Fibroblast of skin of abdomen (primary cell): Measurements from ENCODE around the gene GUSB. TPM values are rescaled to one million over a fixed set of nuclear protein-coding genes. Genes with fewer than 3 reads are reported as not detected.
"Not testable (repeated sequence)": the region's sequence is repeated elsewhere in the genome, so short reads cannot be mapped to it uniquely, and the experiment has no call there.

ENCODE experiments used
- DNase-seq: peaks from one replicate; pipeline ENCODE4 v3.0.0-alpha.2; 2013
- polyA plus RNA-seq, 2 experiments: library from polyadenylated mRNA; unstranded; fragments of 120-200 nt; gene quantifications; one replicate each; pipeline ENCODE4 v1.2.1, GENCODE V29; 2013; ENCODE audit not compliant: insufficient read length in 2 of 2

GUSB gene
- polyA plus RNA-seq (2013, experiment 1 of 2; ENCODE audit: insufficient read length) = 39.9 TPM
- polyA plus RNA-seq (2013, experiment 2 of 2; ENCODE audit: insufficient read length) = 40.1 TPM

- peak; percentile 89 for DNase-seq
Observed at GRCh38 chr7:65981965-65982792, at the start of gene GUSB. Gene GUSB (minus strand): TSS chr7:65982213. CDS start chr7:65982183, 30 bp downstream.

GRCh38 chr7:66028342-66028741 lies 46.3 kb upstream of the GUSB start:
- not testable (repeated sequence) for DNase-seq

- DNase-seq = peak; percentile 16
Observed at GRCh38 chr7:66016131-66016461, 34.1 kb upstream of the GUSB start.

- no peak for DNase-seq
Observed at GRCh38 chr7:66015440-66016130, 33.6 kb upstream of the GUSB start.

DNA sequence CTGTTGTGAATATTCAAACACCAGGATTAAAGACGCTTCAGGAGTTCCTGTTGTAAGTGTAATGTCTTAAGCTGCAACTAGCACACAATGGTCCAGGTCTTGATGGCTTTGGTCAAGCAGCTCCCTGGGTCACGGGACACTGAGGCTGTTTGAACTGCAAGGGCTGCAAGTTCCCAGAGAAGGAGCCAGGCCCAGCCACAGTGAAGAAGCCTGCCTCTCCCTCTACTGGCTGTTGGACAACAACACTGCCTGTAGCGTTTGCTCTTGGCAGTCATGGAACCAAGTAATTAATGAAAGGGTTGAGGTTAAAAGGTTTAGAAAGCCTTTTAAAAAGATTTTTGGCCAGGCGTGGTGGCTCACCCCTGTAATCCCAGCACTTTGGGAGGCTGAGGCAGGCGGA lies 31.9 kb upstream of the GUSB start:
- DNase-seq = peak; percentile 31

DNA sequence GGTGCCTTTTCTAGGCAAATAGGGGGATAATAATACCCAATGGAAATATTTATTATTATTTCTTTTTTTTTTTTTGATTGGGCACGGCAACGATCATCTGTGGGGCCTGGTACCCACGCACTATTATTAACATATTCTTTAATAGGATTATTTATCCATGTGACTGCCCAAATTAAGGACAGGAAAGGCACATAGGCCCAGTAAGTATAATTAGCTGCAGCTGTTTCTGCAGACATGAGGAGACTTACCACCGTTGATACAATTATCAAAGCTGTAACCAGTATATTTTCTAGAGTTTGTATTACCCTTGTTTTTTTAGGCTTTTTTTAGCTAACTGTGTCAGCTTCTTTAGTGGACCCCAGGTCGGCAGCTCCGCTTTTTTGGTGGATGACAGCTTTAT lies 25.2 kb upstream of the GUSB start:
- DNase-seq = no peak

GRCh38 chr7:66005115-66005671 lies 23.2 kb upstream of the GUSB start:
- DNase-seq = not testable (repeated sequence)

GRCh38 chr7:66000823-66001417 lies 18.9 kb upstream of the GUSB start:
- DNase-seq = not testable (repeated sequence)

- DNase-seq = not testable (repeated sequence)
Observed at GRCh38 chr7:65994984-65995383, 13.0 kb upstream of the GUSB start.

DNA sequence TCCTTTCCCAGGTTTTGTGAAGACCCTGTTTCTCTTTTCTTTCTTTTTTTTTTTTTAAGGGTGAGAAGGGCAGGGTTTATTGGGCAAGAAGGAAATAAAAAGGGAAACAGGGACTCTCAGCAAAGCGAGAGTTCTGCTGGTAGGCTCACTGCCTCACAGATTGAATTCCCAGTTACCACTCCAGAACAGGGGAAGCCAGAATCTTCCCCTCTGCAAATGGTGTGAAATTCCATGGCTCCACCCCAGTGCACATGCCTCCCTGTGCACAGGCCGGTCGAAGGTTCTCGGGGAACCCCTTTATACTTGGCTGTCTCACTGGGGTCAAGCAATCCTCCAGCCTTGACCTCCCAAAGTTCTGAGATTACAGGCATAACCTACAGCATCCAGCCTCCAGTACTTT lies 10.5 kb upstream of the GUSB start:
- no peak for DNase-seq

DNA sequence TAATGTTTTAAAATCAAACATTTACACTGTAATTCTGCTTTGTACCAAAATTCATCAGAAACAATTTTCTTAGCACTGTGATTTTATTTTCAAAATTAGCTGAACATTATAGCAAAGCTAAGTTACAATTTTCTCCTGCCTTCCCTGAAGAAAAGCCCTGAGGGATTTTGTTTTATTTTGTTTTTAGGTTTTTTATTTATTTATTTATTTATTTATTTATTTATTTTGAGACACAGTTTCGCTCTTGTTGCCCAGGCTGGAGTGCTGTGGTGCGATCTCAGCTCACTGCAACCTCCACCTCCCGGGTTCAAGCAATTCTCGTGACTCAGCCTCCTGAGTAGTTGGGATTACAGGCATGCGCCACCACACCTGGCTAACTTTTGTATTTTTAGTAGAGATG lies 9.8 kb upstream of the GUSB start:
- DNase-seq = not testable (repeated sequence)

- no peak for DNase-seq
Observed at GRCh38 chr7:65989694-65990080, 7.7 kb upstream of the GUSB start.

DNA sequence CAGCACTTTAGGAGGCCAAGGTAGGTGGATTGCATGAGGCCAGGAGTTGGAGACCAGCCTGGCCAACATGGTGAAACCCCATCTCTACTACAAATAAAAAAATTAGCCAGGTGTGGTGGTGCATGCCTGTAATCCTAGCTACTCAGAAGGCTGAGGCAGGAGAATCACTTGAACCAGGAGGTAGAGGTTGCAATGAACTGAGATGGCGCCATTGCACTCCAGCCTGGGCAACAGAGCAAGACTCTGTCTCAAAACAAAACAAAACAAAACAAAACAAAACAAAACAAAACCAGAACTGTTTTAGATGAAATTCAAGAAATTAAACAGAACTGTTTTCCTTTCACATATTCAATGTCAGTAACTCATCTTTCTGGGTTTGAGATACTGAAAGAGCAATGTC lies 6.5 kb upstream of the GUSB start:
- DNase-seq = not testable (repeated sequence)

DNA sequence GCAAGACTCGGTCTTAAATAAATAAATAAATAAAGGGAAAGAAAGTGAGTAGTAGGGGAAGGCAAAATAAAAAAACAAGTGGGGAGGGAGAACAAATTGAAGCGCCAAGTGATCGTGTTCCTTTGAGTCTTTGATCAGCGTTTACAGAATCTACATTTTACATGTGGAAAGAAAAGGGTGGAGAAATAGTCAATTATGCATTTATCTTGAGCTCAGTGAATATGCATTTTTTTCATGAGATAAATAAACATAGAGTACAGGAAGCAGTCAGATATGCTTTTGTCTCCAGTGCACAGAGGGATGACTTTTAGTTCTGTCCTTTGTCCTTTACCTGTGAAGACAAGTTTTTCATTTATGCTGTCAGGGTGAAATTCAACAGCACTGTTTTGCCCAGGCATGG lies 6.1 kb upstream of the GUSB start:
- DNase-seq = no peak

GRCh38 chr7:65983965-65984658 lies 2.1 kb upstream of the GUSB start:
- no peak for DNase-seq

DNA sequence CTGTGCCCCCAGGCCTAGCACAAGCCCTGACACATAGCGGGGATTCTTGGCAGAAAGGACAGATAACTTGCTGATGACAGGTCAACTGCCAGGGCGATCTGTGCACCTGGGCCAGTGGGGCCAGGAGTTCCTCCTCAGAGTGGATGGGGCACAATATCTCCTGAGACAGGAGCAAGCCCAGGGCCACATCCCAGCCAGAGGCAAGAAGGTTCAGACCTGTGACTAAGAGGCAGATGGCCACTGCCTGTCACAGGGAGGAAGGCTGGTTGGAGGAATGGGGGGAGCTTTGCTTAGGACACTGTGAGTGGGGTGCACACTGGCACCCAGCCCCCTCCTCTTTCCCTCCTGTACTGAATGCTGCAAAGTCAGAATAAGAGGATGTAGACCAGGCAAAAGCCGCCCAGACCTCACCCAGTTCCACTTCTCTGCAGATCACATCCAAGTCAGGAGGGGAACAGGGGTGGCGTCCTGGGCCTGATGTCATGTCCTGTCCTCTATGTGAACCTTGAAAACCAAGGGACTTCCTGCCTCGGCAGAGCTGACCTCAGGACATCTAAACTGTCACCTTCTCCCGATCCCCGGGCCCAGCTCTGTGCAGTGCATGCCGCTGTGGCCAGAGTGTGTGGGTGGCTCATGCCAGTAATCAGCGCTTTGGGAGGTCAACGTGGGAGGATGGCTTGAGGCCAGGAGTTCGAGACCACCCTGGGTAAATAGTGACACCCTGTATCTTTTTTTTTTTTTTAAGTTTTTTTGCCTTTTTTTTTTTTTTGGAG lies 1.3 kb downstream of the GUSB start:
- DNase-seq = no peak

GRCh38 chr7:65979583-65980477 lies 2.2 kb downstream of the GUSB start:
- DNase-seq = no peak

GRCh38 chr7:65978891-65979582 lies 3.0 kb downstream of the GUSB start:
- DNase-seq = no peak

DNA sequence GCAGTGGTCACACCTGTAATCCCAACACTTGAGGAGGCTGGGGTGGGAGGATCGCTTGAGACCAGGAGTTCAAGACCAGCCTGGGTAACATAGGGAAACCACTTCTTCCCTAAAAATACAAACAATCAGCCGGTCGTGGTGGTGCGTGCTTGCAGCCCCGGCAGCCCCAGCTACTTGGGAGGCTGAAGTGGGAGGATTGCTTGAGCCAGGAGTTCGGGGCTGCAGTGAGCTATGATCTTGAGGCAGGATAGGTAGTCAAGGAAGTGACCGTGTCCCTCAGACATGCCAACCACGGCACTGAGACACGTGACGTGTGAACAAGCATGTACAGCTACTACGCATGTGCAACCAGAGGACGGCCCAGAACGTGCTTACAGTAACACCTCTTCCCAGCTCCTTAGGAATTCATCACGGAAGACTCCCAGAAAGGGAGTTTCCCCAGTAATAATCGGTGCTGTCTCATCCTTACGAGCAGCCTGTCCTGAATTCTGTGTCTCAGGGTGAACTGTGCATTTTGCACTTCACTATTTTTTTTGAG lies 5.3 kb downstream of the GUSB start:
- DNase-seq = no peak
